HEK293 (cell line): Measurements from ENCODE around the gene AK9.

Source experiments
- CTCF ChIA-PET: fragments of 350-600 bp; formaldehyde crosslinking; extraction: SDS; loops from one replicate; lab custom pipeline; 2021; ENCODE audit warnings: antibody characterized with exemption; lab: Yijun Ruan, JAX
- POLR2A ChIA-PET: fragments of 300-600 bp; formaldehyde crosslinking; extraction: SDS; loops from one replicate; lab custom pipeline; 2020; ENCODE audit warnings: antibody characterized with exemption, inconsistent platforms; lab: Yijun Ruan, JAX
- H3K27ac ChIP-seq: fragments of 200-500 bp; sonication (Bioruptor generic); 2 replicates; pipeline ENCODE4 v1.5.1; 2014; ENCODE audit warnings: low read depth, low read length, control low read depth, inconsistent platforms; ENCODE audit errors: extremely low read depth
- H3K36me3 ChIP-seq, 2 experiments: fragments of 200-500 bp in 1 of 2; sonication (Bioruptor generic) in 1 of 2; 1 replicate in 1 of 2; 2 replicates in 1 of 2; pipeline ENCODE4 v1.5.1; 2014 to 2017; ENCODE audit warnings: inconsistent platforms in 2 of 2, low read length in 2 of 2; ENCODE audit not compliant: control insufficient read depth in 2 of 2, insufficient read depth in 1 of 2
- H3K4me1 ChIP-seq: fragments of 200-500 bp; sonication (Bioruptor generic); 2 replicates; pipeline ENCODE4 v1.5.1; 2014; ENCODE audit warnings: mild to moderate bottlenecking, low read length, inconsistent platforms; ENCODE audit not compliant: control insufficient read depth, insufficient read depth
- H3K4me3 ChIP-seq: 2 replicates; pipeline ENCODE4 v1.5.1; 2011; ENCODE audit warnings: low read depth, mild to moderate bottlenecking, control low read depth, low read length, moderate library complexity
- H3K9me3 ChIP-seq: fragments of 200-500 bp; sonication (Bioruptor generic); 2 replicates; pipeline ENCODE4 v1.5.1; 2014; ENCODE audit warnings: low read depth, low read length, inconsistent platforms; ENCODE audit not compliant: control insufficient read depth, insufficient read depth
- AEBP2 ChIP-seq: fragments of 450-650 bp; formaldehyde crosslinking; IDR thresholded peaks from 2 replicates; pipeline ENCODE4 v1.5.1; 2016; ENCODE audit warnings: missing biosample characterization, missing genetic modification characterization, borderline replicate concordance
- HOXC10 ChIP-seq: sonication (generic); formaldehyde crosslinking; IDR thresholded peaks from 2 replicates; pipeline ENCODE4 v1.8.1; 2023; ENCODE audit warnings: mild to moderate bottlenecking, missing genetic modification reagents
- TSHZ1 ChIP-seq: fragments of 450-650 bp; formaldehyde crosslinking; IDR thresholded peaks from 2 replicates; pipeline ENCODE4 v1.5.1; 2016; ENCODE audit warnings: missing biosample characterization, missing genetic modification characterization, borderline replicate concordance
- ZBTB1 ChIP-seq: fragments of 450-650 bp; formaldehyde crosslinking; IDR thresholded peaks from 2 replicates; pipeline ENCODE4 v1.5.1; 2016; ENCODE audit warnings: missing biosample characterization, missing genetic modification characterization
- ZBTB10 ChIP-seq: fragments of 450-650 bp; formaldehyde crosslinking; IDR thresholded peaks from 2 replicates; pipeline ENCODE4 v1.5.1; 2016; ENCODE audit warnings: missing biosample characterization, missing genetic modification characterization
- ZBTB26 ChIP-seq: fragments of 450-650 bp; formaldehyde crosslinking; optimal IDR thresholded peaks from 2 replicates; pipeline ENCODE3; 2016; ENCODE audit warnings: missing biosample characterization, mild to moderate bottlenecking, missing genetic modification characterization
- ZBTB6 ChIP-seq: fragments of 450-650 bp; formaldehyde crosslinking; IDR thresholded peaks from 2 replicates; pipeline ENCODE4 v1.5.1; 2017; ENCODE audit warnings: missing biosample characterization, missing genetic modification characterization
- ZFP41 ChIP-seq: fragments of 450-650 bp; formaldehyde crosslinking; IDR thresholded peaks from 2 replicates; pipeline ENCODE4 v1.5.1; 2016; ENCODE audit warnings: missing biosample characterization, missing genetic modification characterization, borderline replicate concordance
- ZNF140 ChIP-seq: fragments of 450-650 bp; formaldehyde crosslinking; IDR thresholded peaks from 2 replicates; pipeline ENCODE4 v1.5.1; 2016; ENCODE audit warnings: missing biosample characterization, missing genetic modification characterization
- ZNF2 ChIP-seq: fragments of 450-650 bp; formaldehyde crosslinking; IDR thresholded peaks from 2 replicates; pipeline ENCODE4 v1.5.1; 2016; ENCODE audit warnings: missing biosample characterization, missing genetic modification characterization
- ZNF211 ChIP-seq: fragments of 450-650 bp; formaldehyde crosslinking; IDR thresholded peaks from 2 replicates; pipeline ENCODE4 v1.5.1; 2016; ENCODE audit warnings: low read depth, missing biosample characterization, missing genetic modification characterization
- ZNF266 ChIP-seq: fragments of 450-650 bp; formaldehyde crosslinking; IDR thresholded peaks from 2 replicates; pipeline ENCODE4 v1.5.1; 2016; ENCODE audit warnings: missing biosample characterization, missing genetic modification characterization, low read depth
- ZNF280D ChIP-seq: fragments of 450-650 bp; formaldehyde crosslinking; IDR thresholded peaks from 2 replicates; pipeline ENCODE4 v1.5.1; 2016; ENCODE audit warnings: missing biosample characterization, missing genetic modification characterization
- ZNF350 ChIP-seq: fragments of 450-650 bp; formaldehyde crosslinking; IDR thresholded peaks from 2 replicates; pipeline ENCODE4 v1.5.0; 2017; ENCODE audit warnings: missing biosample characterization, mild to moderate bottlenecking, missing genetic modification characterization
- ZNF449 ChIP-seq: fragments of 450-650 bp; formaldehyde crosslinking; IDR thresholded peaks from 2 replicates; pipeline ENCODE4 v1.5.1; 2017; ENCODE audit warnings: missing biosample characterization, mild to moderate bottlenecking, missing genetic modification characterization, moderate library complexity
- ZNF510 ChIP-seq: fragments of 450-650 bp; formaldehyde crosslinking; IDR thresholded peaks from 2 replicates; pipeline ENCODE4 v1.5.1; 2018; ENCODE audit warnings: mild to moderate bottlenecking, missing genetic modification characterization, missing biosample characterization; ENCODE audit not compliant: insufficient replicate concordance
- ZNF664 ChIP-seq: fragments of 450-650 bp; formaldehyde crosslinking; IDR thresholded peaks from 2 replicates; pipeline ENCODE4 v1.5.1; 2016; ENCODE audit warnings: missing biosample characterization, missing genetic modification characterization
- ZNF76 ChIP-seq: fragments of 450-650 bp; formaldehyde crosslinking; IDR thresholded peaks from 2 replicates; pipeline ENCODE4; 2016; ENCODE audit warnings: low read depth, missing biosample characterization, missing genetic modification characterization, borderline replicate concordance
- ZXDB ChIP-seq: fragments of 450-650 bp; formaldehyde crosslinking; IDR thresholded peaks from 2 replicates; pipeline ENCODE4 v1.5.1; 2016; ENCODE audit warnings: missing biosample characterization, missing genetic modification characterization

The AK9 gene

GRCh38 chr6:109626311-109626710 lies 64.7 kb downstream of the AK9 start:
- ChIA-PET POLR2A (no interaction called here), CTCF (interaction anchor here (0.6 kb wide), 1 partner anchor 197 kb away, joined by 3 read pairs; no protein-coding TSS in a partner anchor)
- H3K4me1 ChIP-seq = no peaks in the 10 kb centered on the region

GRCh38 chr6:109625199-109625598 lies 65.8 kb downstream of the AK9 start:
- Histone ChIP-seq H3K27ac (no peak overlapping the region), H3K9me3 (no peaks in the 10 kb centered on the region), H3K4me3 (no peak overlapping the region), H3K4me1 (no peaks in the 10 kb centered on the region), H3K36me3 (no peaks in the 10 kb centered on the region)
- ChIA-PET POLR2A (no interaction called here), CTCF (interaction anchor here (0.5 to 1.0 kb wide), 4 partner anchors 10 to 766 kb away, joined by 3 to 6 read pairs (median 4); no protein-coding TSS in a partner anchor)
- no peak for TF ChIP-seq ZBTB26
- TF ChIP-seq AEBP2 (tag by site-specific recombination) = no peak
- TF ChIP-seq ZXDB (tag by site-specific recombination) = no peak
- no peak for TF ChIP-seq ZNF664 (tag by site-specific recombination)
- TF ChIP-seq ZBTB10 (tag by site-specific recombination) = no peak
- no peak for TF ChIP-seq ZNF350
- TF ChIP-seq ZNF280D (tag by site-specific recombination) = no peak
- TF ChIP-seq ZNF140 (tag by site-specific recombination) = no peak
- TF ChIP-seq ZNF449 (tag by site-specific recombination) = no peak

More at GRCh38 chr6:109626311-109626710, 64.7 kb downstream of the AK9 start:
- no peak for TF ChIP-seq TSHZ1
- TF ChIP-seq ZNF266 (tag by site-specific recombination) = no peak
- no peak for TF ChIP-seq ZFP41
- no peak for TF ChIP-seq ZBTB6 (tag by site-specific recombination)
- no peak for TF ChIP-seq ZNF2 (tag by site-specific recombination)
- TF ChIP-seq HOXC10 (CRISPR knock-in tag) = no peak
- no peak for TF ChIP-seq ZNF510 (tag by site-specific recombination)
- TF ChIP-seq ZBTB1 (tag by site-specific recombination) = no peak
- TF ChIP-seq ZNF211 (tag by site-specific recombination) = no peak
- TF ChIP-seq ZNF76 (tag by site-specific recombination) = no peak
- TF ChIP-seq, all 188 proteins: peak for 0
- no peaks in the 10 kb centered on the region for H3K9me3 ChIP-seq
- H3K36me3 ChIP-seq = no peaks in the 10 kb centered on the region
- no peak overlapping the region for H3K4me3 ChIP-seq
- H3K27ac ChIP-seq = no peak overlapping the region
